ENCODE measurements around the gene HACL1. TPM values are rescaled to one million over a fixed set of nuclear protein-coding genes. Genes with fewer than 3 reads are reported as not detected.

HACL1 gene
- polyA plus RNA-seq, 1 donor (not counting 4 experiments of a cell fraction or from before 2014, with no cell fraction given), result 23.1 TPM

DNA sequence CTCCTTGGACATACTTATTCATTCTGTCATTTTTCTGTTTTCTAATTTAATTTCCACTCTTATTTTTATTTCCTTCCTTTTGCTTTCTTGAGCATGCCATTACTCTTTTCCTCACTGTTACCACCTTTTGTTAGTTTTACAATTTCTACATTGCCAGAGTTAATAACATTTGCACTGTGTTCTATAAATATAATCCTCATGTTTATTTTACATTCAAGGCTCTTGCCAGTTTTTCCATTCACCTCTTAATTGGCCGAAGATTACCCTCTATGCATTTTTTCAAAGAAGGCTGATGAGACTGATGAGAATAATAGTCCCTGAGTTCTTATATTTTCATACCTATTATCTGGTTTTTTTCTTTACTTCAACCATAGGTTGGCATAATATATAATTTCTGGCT lies 10.6 kb upstream of the HACL1 start:
- H3K27ac ChIP-seq (ENCODE audit: control insufficient read depth, insufficient read depth, low read length), result no peak overlapping the region
- H3K4me2 ChIP-seq (ENCODE audit: control insufficient read depth, extremely low read depth, insufficient read depth, low read depth, low read length), result no peak overlapping the region
- no peaks in the 10 kb centered on the region for H3K4me1 ChIP-seq (ENCODE audit: control insufficient read depth, extremely low read depth, insufficient read depth, low read length)
- no peaks in the 10 kb centered on the region for H3K79me2 ChIP-seq (ENCODE audit: control insufficient read depth, insufficient read depth, low read length)
- H3K9ac ChIP-seq (ENCODE audit: control insufficient read depth, extremely low read depth, insufficient read depth, low read length), result no peak overlapping the region
- dilution Hi-C loops (cut with MboI; ENCODE audit: extremely low pct_ligation_motif_present, low sequenced_read_pairs), result no loop called here
- no peak for DNase-seq (ENCODE audit: low read depth, low spot score)
- no peak for TF ChIP-seq CTCF (optimal IDR thresholded peaks at IDR 0.05 in 1 of 3, IDR thresholded peaks at IDR 0.05 in 1 of 3, conservative IDR thresholded peaks at IDR 0.05 in 1 of 3; ENCODE audit: extremely low read depth in 1 of 3, insufficient read depth in 2 of 3, low read length in 3 of 3)
- no peak for TF ChIP-seq EZH2 (IDR thresholded peaks at IDR 0.05; ENCODE audit: low read length)
- no peaks in the 10 kb centered on the region for H3K9me1 ChIP-seq (ENCODE audit: control insufficient read depth, extremely low read depth, insufficient read depth, low read length)
- no peak overlapping the region for H2AFZ ChIP-seq (ENCODE audit: control insufficient read depth, low read length)
- no peak for FAIRE-seq
- no peak overlapping the region for H3K4me3 ChIP-seq (ENCODE audit: control insufficient read depth in 2 of 3, extremely low read depth in 1 of 3, insufficient read depth in 2 of 3, low read depth in 1 of 3, low read length in 3 of 3)
- no peaks in the 10 kb centered on the region for H3K27me3 ChIP-seq (ENCODE audit: control insufficient read depth, extremely low read depth, insufficient read depth, low read length)
- no peaks in the 10 kb centered on the region for H3K9me3 ChIP-seq (ENCODE audit: control insufficient read depth, low read depth, low read length)
- no peaks in the 10 kb centered on the region for H4K20me1 ChIP-seq (ENCODE audit: control insufficient read depth, extremely low read depth, insufficient read depth, low read length)
- no peaks in the 10 kb centered on the region for H3K36me3 ChIP-seq (ENCODE audit: control insufficient read depth in 2 of 2, extremely low read depth in 1 of 2, insufficient read depth in 2 of 2, low read length in 2 of 2)

GRCh38 chr3:15611018-15611417 lies 9.6 kb upstream of the HACL1 start:
- H3K4me1 ChIP-seq (ENCODE audit: control insufficient read depth, extremely low read depth, insufficient read depth, low read length), result no peaks in the 10 kb centered on the region
- H3K4me2 ChIP-seq (ENCODE audit: control insufficient read depth, extremely low read depth, insufficient read depth, low read depth, low read length), result no peak overlapping the region
- no peak overlapping the region for H3K9ac ChIP-seq (ENCODE audit: control insufficient read depth, extremely low read depth, insufficient read depth, low read length)
- DNase-seq (ENCODE audit: low read depth, low spot score) (no peak), FAIRE-seq (no peak)
- no peaks in the 10 kb centered on the region for H3K9me1 ChIP-seq (ENCODE audit: control insufficient read depth, extremely low read depth, insufficient read depth, low read length)
- dilution Hi-C loops (cut with MboI; ENCODE audit: extremely low pct_ligation_motif_present, low sequenced_read_pairs), result no loop called here
- no peaks in the 10 kb centered on the region for H4K20me1 ChIP-seq (ENCODE audit: control insufficient read depth, extremely low read depth, insufficient read depth, low read length)
- no peaks in the 10 kb centered on the region for H3K9me3 ChIP-seq (ENCODE audit: control insufficient read depth, low read depth, low read length)
- TF ChIP-seq EZH2 (IDR thresholded peaks at IDR 0.05; ENCODE audit: low read length) (no peak), CTCF (optimal IDR thresholded peaks at IDR 0.05 in 1 of 3, IDR thresholded peaks at IDR 0.05 in 1 of 3, conservative IDR thresholded peaks at IDR 0.05 in 1 of 3; ENCODE audit: extremely low read depth in 1 of 3, insufficient read depth in 2 of 3, low read length in 3 of 3) (no peak)
- no peaks in the 10 kb centered on the region for H3K79me2 ChIP-seq (ENCODE audit: control insufficient read depth, insufficient read depth, low read length)
- H2AFZ ChIP-seq (ENCODE audit: control insufficient read depth, low read length), result no peak overlapping the region
- H3K36me3 ChIP-seq (ENCODE audit: control insufficient read depth in 2 of 2, extremely low read depth in 1 of 2, insufficient read depth in 2 of 2, low read length in 2 of 2), result no peaks in the 10 kb centered on the region
- H3K27ac ChIP-seq (ENCODE audit: control insufficient read depth, insufficient read depth, low read length), result no peak overlapping the region
- H3K4me3 ChIP-seq (ENCODE audit: control insufficient read depth in 2 of 3, extremely low read depth in 1 of 3, insufficient read depth in 2 of 3, low read depth in 1 of 3, low read length in 3 of 3), result no peak overlapping the region
- no peaks in the 10 kb centered on the region for H3K27me3 ChIP-seq (ENCODE audit: control insufficient read depth, extremely low read depth, insufficient read depth, low read length)
